Kidney (tissue), 14 donors: Measurements from ENCODE around the gene KIAA1586. TPM values are rescaled to one million over a fixed set of nuclear protein-coding genes. Genes with fewer than 3 reads are reported as not detected.
A peak's percentile ranks its signal among the peaks of the same experiment; 100 is the strongest.

Experiments
- DNase-seq, 5 donors: peaks; one replicate each; pipeline ENCODE4 v3.0.0-alpha.2; 2013 to 2020
- FAIRE-seq: peaks from 2 replicates; lab custom pipeline; 2012; peaks lifted over from hg19 to GRCh38; lab: Jason Lieb, UNC
- H3K27ac ChIP-seq, 2 donors: one replicate each; pipeline ENCODE4 v1.7.0; 2013; ENCODE audit warnings: low read depth in 2 of 2, low read length in 2 of 2, inconsistent platforms in 1 of 2
- H3K27me3 ChIP-seq: one replicate; pipeline ENCODE4 v1.7.1; 2013; ENCODE audit warnings: low read length, inconsistent platforms; ENCODE audit not compliant: control insufficient read depth, insufficient read depth
- H3K36me3 ChIP-seq, 3 donors: one replicate each; pipeline versions ENCODE4 v1.7.0 to v1.7.1; 2013; ENCODE audit warnings: low read length in 3 of 3, control low read depth in 1 of 3, inconsistent platforms in 1 of 3; ENCODE audit not compliant: insufficient read depth in 3 of 3, control insufficient read depth in 2 of 3
- H3K4me1 ChIP-seq, 3 donors: one replicate each; pipeline versions ENCODE4 v1.7.0 to v1.7.1; 2013; ENCODE audit warnings: low read length in 3 of 3, inconsistent platforms in 1 of 3, low read depth in 1 of 3; ENCODE audit not compliant: control insufficient read depth in 2 of 3, insufficient read depth in 2 of 3
- H3K4me3 ChIP-seq, 3 donors: one replicate each; pipeline versions ENCODE4 v1.7.0 to v1.8.1; 2013; ENCODE audit warnings: low read length in 3 of 3, control low read depth in 1 of 3, inconsistent platforms in 1 of 3
- H3K9ac ChIP-seq, 3 donors: one replicate each; pipeline versions ENCODE4 v1.7.0 to v1.7.1; 2013; ENCODE audit warnings: low read length in 3 of 3, control low read depth in 1 of 3, inconsistent platforms in 1 of 3
- H3K9me3 ChIP-seq, 3 donors: one replicate each; pipeline versions ENCODE4 v1.7.0 to v1.7.1; 2013; ENCODE audit warnings: low read length in 3 of 3, control low read depth in 1 of 3, inconsistent platforms in 1 of 3; ENCODE audit not compliant: control insufficient read depth in 2 of 3, insufficient read depth in 1 of 3
- CTCF ChIP-seq: IDR thresholded peaks from 3 replicates; pipeline ENCODE4 v1.5.1; 2012; ENCODE audit warnings: mild to moderate bottlenecking, moderate library complexity, borderline replicate concordance; ENCODE audit not compliant: insufficient read depth; ENCODE audit errors: extremely low read depth
- intact Hi-C: fragments of 100-400 bp; cut with DNase I; formaldehyde crosslinking; loops from one replicate; pipeline ENCODE4 v1.11.1; 2022
- polyA plus RNA-seq: library from polyadenylated mRNA; stranded (reverse); fragments of 350-450 nt; fragmentation: Illumina TruSeq; extraction: RNeasy Lipid Tissue Mini Kit (QIAGEN cat#74804); gene quantifications from one replicate; pipeline ENCODE4 v1.2.3, GENCODE V29; 2014; ENCODE audit warnings: low read depth, low replicate concordance; ENCODE audit not compliant: insufficient read depth
- total RNA-seq: library from RNA; stranded (reverse); fragmentation: NEBNext Ultra II Directional; extraction: Animal tissue kit (Norgen Biotek cat#: 25700); gene quantifications from one replicate; pipeline ENCODE4 v1.2.1, GENCODE V29; 2021
- donor health status: control.
- donor health status: control.
- donor health status: control.
- donor health status: control.
- donor health status: control.
- donor health status: DM: yes; HTN: yes; CAD: no.
- donor health status: Normal renal cell carcinoma (clear cell type).

The KIAA1586 gene
- total and polyA plus RNA-seq, 2 donors from 2014 or later: 4.4 to 13.7 TPM

- no peak overlapping the region for H3K4me3 ChIP-seq
- no peak for DNase-seq
- no peak for FAIRE-seq
- intact Hi-C loops: no loop called here
- no peak for TF ChIP-seq CTCF
- no peak overlapping the region for H3K27ac ChIP-seq
- H3K9ac ChIP-seq: no peak overlapping the region
- H3K4me1 ChIP-seq: peaks cover 0 to 2% (median 0%) of the 10 kb centered on the region in 3 donors
- no peaks in the 10 kb centered on the region for H3K27me3 ChIP-seq
- H3K9me3 ChIP-seq: no peaks in the 10 kb centered on the region
- H3K36me3 ChIP-seq: no peaks in the 10 kb centered on the region
Observed at GRCh38 chr6:57085471-57085870, 39.0 kb downstream of the KIAA1586 start.

- Histone ChIP-seq H3K27ac (no peak overlapping the region), H3K4me3 (no peak overlapping the region), H3K9ac (no peak overlapping the region), H3K27me3 (no peaks in the 10 kb centered on the region), H3K9me3 (no peaks in the 10 kb centered on the region), H3K4me1 (peaks cover 0 to 4% (median 3%) of the 10 kb centered on the region in 3 donors), H3K36me3 (no peaks in the 10 kb centered on the region)
- no peak for TF ChIP-seq CTCF
- DNase-seq (no peak), FAIRE-seq (no peak)
- intact Hi-C loops: no loop called here
Observed at GRCh38 chr6:57086843-57087242, 40.4 kb downstream of the KIAA1586 start.

GRCh38 chr6:57087916-57088315 is 41.4 kb downstream of the KIAA1586 start:
- intact Hi-C loops: no loop called here
- Histone ChIP-seq H3K9me3 (no peaks in the 10 kb centered on the region), H3K4me3 (no peak overlapping the region), H3K36me3 (no peaks in the 10 kb centered on the region), H3K27ac (no peak overlapping the region), H3K27me3 (no peaks in the 10 kb centered on the region), H3K9ac (no peak overlapping the region), H3K4me1 (peaks cover 2 to 11% (median 4%) of the 10 kb centered on the region in 3 donors)
- FAIRE-seq: no peak
- no peak for TF ChIP-seq CTCF
- no peak for DNase-seq

- FAIRE-seq: no peak
- no peaks in the 10 kb centered on the region for H3K36me3 ChIP-seq
- intact Hi-C loops: no loop called here
- H3K9ac ChIP-seq: peak overlapping the region in 2 of 3 donors; percentile 29 to 86
- H3K27me3 ChIP-seq: no peaks in the 10 kb centered on the region
- peak overlapping the region; percentile 76 to 89 (median 82) for H3K4me3 ChIP-seq
- DNase-seq: peak in 1 of 5 donors; percentile 5
- H3K27ac ChIP-seq: no peak overlapping the region
- TF ChIP-seq CTCF: no peak
- peaks cover 2 to 11% (median 4%) of the 10 kb centered on the region in 3 donors for H3K4me1 ChIP-seq
- H3K9me3 ChIP-seq: no peaks in the 10 kb centered on the region
Observed at GRCh38 chr6:57089265-57089664, 42.8 kb downstream of the KIAA1586 start.
